Hepatic stellate cell (primary cell): ENCODE results near the gene PRAMEF33.
"Not testable (repeated sequence)": the region's sequence is repeated elsewhere in the genome, so short reads cannot be mapped to it uniquely, and the experiment has no call there.

Source experiments
- DNase-seq: peaks from one replicate; pipeline ENCODE4 v3.0.0; 2011; ENCODE audit warnings: low spot score

Gene PRAMEF33, protein sequence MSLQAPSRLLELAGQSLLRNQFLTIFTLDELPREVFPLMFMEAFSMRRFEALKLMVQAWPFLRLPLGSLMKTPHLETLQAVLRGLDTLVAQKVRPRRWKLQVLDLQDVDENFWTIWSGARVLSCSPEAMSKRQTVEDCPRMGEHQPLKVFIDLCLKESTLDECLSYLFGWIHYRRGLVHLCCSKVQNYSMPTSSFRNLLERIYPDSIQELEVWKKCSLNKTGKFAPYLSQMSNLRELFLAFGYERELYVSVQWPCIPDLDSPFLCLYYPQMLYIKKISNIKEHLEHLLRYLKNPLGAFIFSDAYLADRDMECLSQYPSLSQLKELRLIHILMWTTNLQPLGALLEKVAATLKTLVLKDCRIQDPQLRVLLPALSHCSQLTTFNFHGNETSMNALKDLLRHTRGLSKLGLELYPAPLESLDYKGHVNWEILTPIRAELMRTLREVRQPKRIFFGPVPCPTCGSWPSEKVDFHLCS

DNA sequence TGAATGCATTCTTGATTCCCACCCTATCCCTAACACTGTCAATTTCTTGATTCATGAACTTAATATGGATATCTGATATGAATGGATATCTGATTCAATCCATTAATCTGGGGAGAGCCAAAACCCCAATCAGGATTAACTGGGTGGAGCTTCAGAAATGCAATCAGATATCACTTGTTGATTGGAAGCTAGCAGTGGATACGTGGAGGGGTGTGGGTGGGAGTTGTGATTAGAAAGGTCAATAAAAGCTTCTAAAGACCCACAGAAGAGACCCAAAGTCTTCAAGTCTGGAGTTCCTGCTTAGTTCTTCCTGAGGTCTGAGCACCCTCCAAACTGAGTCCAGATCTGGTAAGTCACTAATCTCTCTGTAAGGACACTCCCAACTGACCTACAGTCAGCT is at the start of gene PRAMEF33:
TSS of gene PRAMEF33 (plus strand) at position 301 of the 400 bp plus-strand sequence. CDS start 2,416 bp downstream, outside the sequence.
- not testable (repeated sequence) for DNase-seq

- not testable (repeated sequence) for DNase-seq
Observed at GRCh38 chr1:13253898-13254297, 49.4 kb upstream of the PRAMEF33 start, which contains the start of gene PRAMEF5. Gene PRAMEF5 (plus strand): TSS chr1:13254198. CDS start chr1:13259269, 5,071 bp downstream.

DNA sequence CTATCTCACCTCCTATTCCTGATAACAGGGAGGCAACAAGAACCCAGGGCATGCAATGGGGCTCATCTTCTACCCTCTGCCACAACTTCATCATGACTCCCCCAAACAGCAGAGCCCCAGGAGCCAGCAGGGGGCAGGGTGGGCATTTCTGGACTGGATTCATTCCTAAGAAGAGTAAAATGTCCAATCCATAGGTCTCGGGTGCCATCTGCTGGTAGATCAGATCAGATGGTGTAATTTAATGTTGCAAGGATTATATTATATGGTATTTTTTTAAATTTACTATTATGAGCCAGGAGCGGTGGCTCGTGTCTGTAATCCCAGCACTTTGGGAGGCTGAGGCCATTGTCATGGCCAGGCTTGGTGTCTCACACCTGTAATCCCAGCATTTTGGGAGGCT is 38.2 kb upstream of the PRAMEF33 start:
- not testable (repeated sequence) for DNase-seq

- DNase-seq = not testable (repeated sequence)
Observed at GRCh38 chr1:13277016-13277415, 26.3 kb upstream of the PRAMEF33 start.

DNA sequence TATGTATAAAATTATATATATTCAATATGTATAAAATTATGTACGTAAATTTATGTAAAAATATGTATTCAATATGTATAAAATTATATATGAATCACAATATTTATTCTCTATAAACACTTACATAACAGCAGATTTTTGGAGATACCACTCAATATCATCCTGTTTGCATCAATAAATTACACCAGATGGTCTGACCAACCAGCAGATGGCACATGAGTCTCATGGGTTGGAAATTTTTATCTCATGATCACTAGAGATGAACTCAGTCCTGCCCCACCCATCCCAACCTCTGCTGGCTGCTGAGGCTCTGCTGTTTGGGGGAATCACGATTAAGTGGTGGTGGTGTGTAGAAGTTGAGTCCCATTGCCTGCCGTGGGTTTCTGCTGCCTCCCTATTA is 23.7 kb upstream of the PRAMEF33 start:
- not testable (repeated sequence) for DNase-seq

- DNase-seq = not testable (repeated sequence)
Observed at GRCh38 chr1:13285037-13285436, 18.3 kb upstream of the PRAMEF33 start, which contains the start of gene PRAMEF8. Gene PRAMEF8 (minus strand): TSS chr1:13285137. CDS start chr1:13284091, 1,046 bp downstream.

- DNase-seq = not testable (repeated sequence)
Observed at GRCh38 chr1:13289030-13289429, 14.3 kb upstream of the PRAMEF33 start.

DNA sequence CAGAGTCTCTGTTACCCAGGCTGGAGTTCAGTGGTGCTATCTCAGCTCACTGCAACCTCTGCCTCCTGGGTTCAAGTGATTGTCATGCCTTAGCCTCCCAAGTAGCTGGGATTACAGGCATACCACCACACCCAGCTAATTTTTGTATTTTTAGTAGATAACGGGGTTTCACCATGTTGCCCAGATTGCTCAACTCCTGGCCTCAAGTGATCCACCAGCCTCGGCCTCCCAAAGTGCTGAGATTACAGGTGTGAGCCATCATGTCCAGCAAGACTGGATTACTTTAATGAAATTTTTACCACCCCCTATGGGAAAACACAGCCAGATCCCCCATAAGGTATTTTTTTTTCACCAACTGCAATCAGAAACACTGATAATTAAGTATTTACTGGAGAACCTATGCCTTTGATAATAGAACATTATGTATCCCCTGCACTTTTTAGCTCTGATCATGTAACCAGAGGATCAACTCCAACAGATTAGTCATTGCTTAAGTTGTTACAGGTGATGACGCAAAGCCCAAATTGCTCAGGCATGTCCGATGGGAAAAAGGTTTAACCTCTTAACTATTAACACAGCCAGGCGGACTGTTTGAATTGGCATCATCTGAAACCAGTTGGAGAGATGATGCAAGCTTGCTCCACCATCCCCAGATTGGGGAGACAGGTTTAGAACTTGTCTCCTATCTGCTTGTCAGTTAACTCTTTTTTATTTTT is 6.0 kb upstream of the PRAMEF33 start:
- DNase-seq = not testable (repeated sequence)

GRCh38 chr1:13298699-13299098 is 4.6 kb upstream of the PRAMEF33 start:
- DNase-seq = not testable (repeated sequence)

- DNase-seq = not testable (repeated sequence)
Observed at GRCh38 chr1:13302197-13302596, 1.1 kb upstream of the PRAMEF33 start.

DNA sequence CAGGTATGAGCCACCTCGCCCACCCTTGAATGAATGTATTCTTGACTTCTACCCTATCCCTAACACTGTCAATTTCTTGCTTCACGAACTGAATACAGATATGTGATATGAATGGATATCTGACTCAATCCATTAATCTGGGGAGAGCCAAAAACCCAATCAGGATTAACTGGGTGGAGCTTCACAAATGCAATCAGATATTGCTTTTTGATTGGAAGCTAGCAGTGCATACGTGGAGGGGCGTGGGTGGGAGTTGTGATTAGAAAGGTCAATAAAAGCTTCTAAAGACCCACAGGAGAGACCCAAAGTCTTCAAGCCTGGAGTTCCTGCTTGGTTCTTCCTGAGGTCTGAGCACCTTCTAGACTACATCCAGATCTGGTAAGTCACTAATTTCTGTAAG is 11.9 kb downstream of the PRAMEF33 start, which contains the start of gene PRAMEF15:
TSS of gene PRAMEF15 (plus strand) at position 301 of the 400 bp plus-strand sequence. CDS start 2,827 bp downstream, outside the sequence.
- DNase-seq = not testable (repeated sequence)

- not testable (repeated sequence) for DNase-seq
Observed at GRCh38 chr1:13342496-13342895, 39.2 kb downstream of the PRAMEF33 start.

DNA sequence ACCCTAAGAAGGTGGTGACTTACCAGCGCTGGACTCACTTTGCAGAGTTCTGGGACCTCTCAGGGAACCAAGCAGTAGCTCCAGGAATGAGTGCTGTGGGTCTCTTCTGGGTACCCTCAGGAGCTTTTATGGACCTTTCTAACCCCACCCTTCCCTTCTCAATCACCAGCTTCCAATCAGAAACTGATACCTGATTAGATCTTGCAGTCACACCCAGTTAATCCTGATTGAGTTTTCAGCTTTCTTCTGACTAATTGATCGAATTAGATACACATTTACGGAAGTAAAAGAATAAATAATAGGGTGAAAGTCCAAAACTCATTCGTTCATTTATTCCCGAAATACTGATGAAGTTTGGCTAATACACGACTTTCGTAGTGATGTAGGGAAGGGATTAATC is 43.7 kb downstream of the PRAMEF33 start, which contains the start of gene PRAMEF14:
TSS of gene PRAMEF14 (minus strand) at position 101 of the 400 bp plus-strand sequence. CDS start 1,820 bp downstream, outside the sequence.
- not testable (repeated sequence) for DNase-seq

- not testable (repeated sequence) for DNase-seq
Observed at GRCh38 chr1:13353476-13353875, 50.1 kb downstream of the PRAMEF33 start.

DNA sequence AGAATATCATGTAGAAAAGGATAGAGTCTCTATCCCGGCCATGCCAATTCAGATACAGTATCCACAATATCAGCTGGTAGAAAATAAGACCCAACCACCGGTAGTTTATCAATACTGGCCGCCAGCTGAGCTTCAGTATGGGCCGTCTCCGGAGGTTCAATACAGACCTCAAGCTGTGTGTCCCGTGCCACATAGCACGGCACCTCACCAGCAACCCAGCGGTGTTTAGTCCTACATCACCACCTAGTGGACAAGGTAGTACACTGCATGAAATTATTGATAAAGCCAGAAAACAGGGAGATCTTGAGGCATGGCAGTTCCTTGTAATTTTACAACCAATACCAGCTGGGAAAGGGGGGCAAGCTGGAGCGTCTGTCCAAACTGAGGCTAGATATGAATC is 51.1 kb downstream of the PRAMEF33 start:
- DNase-seq = not testable (repeated sequence)

DNA sequence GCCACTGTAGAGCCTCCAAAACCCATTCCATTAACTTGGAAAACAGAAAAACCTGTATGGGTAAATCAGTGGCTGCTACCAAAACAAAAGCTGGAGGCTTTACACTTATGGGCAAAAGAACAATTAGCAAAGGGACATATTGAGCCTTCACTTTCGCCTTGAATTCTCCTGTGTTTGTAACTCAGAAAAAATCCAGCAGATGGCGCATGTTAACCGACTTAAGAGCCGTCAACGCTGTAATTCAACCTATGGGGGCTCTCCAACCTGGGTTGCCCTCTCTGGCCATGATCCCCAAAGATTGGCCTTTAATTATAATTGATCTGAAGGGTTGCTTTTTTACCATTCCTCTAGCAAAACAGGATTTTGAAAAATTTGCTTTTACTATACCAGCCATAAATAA is 53.4 kb downstream of the PRAMEF33 start:
- not testable (repeated sequence) for DNase-seq
